SU-DHL-6 (cell line): ENCODE results near the gene PDE4B.

Experiments used
- CTCF ChIP-seq: fragments of 200-600 bp; sonication (generic); IDR thresholded peaks from one replicate; pipeline ENCODE4 v1.5.1; 2017; ENCODE audit warnings: antibody characterized with exemption, mild to moderate bottlenecking, low read length, moderate library complexity; ENCODE audit not compliant: insufficient read depth, poor library complexity, severe bottlenecking
- EZH2phosphoT487 ChIP-seq: fragments of 200-600 bp; sonication (generic), shearing (Covaris generic); conservative IDR thresholded peaks from 2 replicates; pipeline ENCODE4 v1.6.1; 2018; ENCODE audit warnings: mild to moderate bottlenecking, antibody characterized with exemption, low read length, moderate library complexity, mixed read lengths

- TF ChIP-seq CTCF, result no peak
- no peak for TF ChIP-seq EZH2phosphoT487
Observed at GRCh38 chr1:66334318-66334717, 541.6 kb downstream of the PDE4B start.
